SK-N-SH (cell line): ENCODE measurements around the gene WWOX. TPM values are rescaled to one million over a fixed set of nuclear protein-coding genes. Genes with fewer than 3 reads are reported as not detected.

Experiments used
- CTCF ChIA-PET: fragments of 300-600, 350-600 bp; formaldehyde crosslinking; extraction: SDS; loops from one replicate; lab custom pipeline; 2021; lab: Yijun Ruan, JAX
- POLR2A ChIA-PET: fragments of 350-600 bp; sonication (Branson Sonifier 250); formaldehyde crosslinking; extraction: SDS; loops from one replicate; lab custom pipeline; 2020; ENCODE audit warnings: antibody characterized with exemption, inconsistent platforms; lab: Yijun Ruan, JAX
- DNase-seq: peaks from one replicate; pipeline ENCODE4 v3.0.0; 2012
- H2AFZ ChIP-seq: fragments of 200-600 bp; sonication (generic); 2 replicates; pipeline ENCODE4 v1.8.1; 2016; ENCODE audit warnings: antibody characterized with exemption, mild to moderate bottlenecking, low read depth
- H3F3A ChIP-seq: fragments of 200-600 bp; sonication (generic); replicated peaks from 2 replicates; pipeline ENCODE3; 2016; ENCODE audit warnings: antibody characterized with exemption, mild to moderate bottlenecking; ENCODE audit not compliant: insufficient read depth
- H3K27ac ChIP-seq, 2 experiments: fragments of 200-500 bp in 1 of 2; fragments of 200-600 bp in 1 of 2; sonication (Bioruptor generic) in 1 of 2; sonication (generic), shearing (Covaris generic) in 1 of 2; 2 replicates each; pipeline versions ENCODE4 v1.5.1 to v1.6.1; 2014 to 2016; ENCODE audit warnings: low read depth in 2 of 2, inconsistent platforms in 1 of 2, low read length in 1 of 2, mild to moderate bottlenecking in 1 of 2, mixed read lengths in 1 of 2
- H3K27me3 ChIP-seq: fragments of 200-600 bp; sonication (generic), shearing (Covaris generic); 2 replicates; pipeline ENCODE4 v1.6.1; 2016; ENCODE audit warnings: mixed run types; ENCODE audit not compliant: insufficient read depth
- H3K36me3 ChIP-seq, 2 experiments: fragments of 200-500 bp in 1 of 2; fragments of 200-600 bp in 1 of 2; sonication (Bioruptor generic) in 1 of 2; sonication (generic) in 1 of 2; replicated peaks in 1 of 2; 2 replicates each; pipeline versions ENCODE3 to v1.5.1; 2014 to 2016; ENCODE audit warnings: low read length in 1 of 2, mild to moderate bottlenecking in 1 of 2; ENCODE audit not compliant: insufficient read depth in 2 of 2, control insufficient read depth in 1 of 2
- H3K4me1 ChIP-seq, 2 experiments: fragments of 200-500 bp in 1 of 2; fragments of 200-600 bp in 1 of 2; sonication (Bioruptor generic) in 1 of 2; sonication (generic), shearing (Covaris generic) in 1 of 2; 2 replicates each; pipeline versions ENCODE4 v1.5.1 to v1.6.1; 2014 to 2016; ENCODE audit warnings: low read depth in 1 of 2, low read length in 1 of 2, mixed run types in 1 of 2; ENCODE audit not compliant: insufficient read depth in 2 of 2, control insufficient read depth in 1 of 2
- H3K4me2 ChIP-seq: fragments of 200-600 bp; sonication (generic), shearing (Covaris generic); 2 replicates; pipeline ENCODE4 v1.6.1; 2017; ENCODE audit warnings: mixed run types
- H3K4me3 ChIP-seq, 2 experiments: fragments of 200-500 bp in 1 of 2; fragments of 200-600 bp in 1 of 2; sonication (Bioruptor generic) in 1 of 2; sonication (generic), shearing (Covaris generic) in 1 of 2; 2 replicates each; pipeline versions ENCODE4 v1.5.1 to v1.8.1; 2014 to 2016; ENCODE audit warnings: low read depth in 2 of 2, inconsistent platforms in 1 of 2, low read length in 1 of 2, mild to moderate bottlenecking in 1 of 2, mixed read lengths in 1 of 2, moderate library complexity in 1 of 2
- H3K79me2 ChIP-seq: fragments of 200-600 bp; sonication (generic); 2 replicates; pipeline ENCODE4 v1.8.1; 2017; ENCODE audit warnings: mild to moderate bottlenecking; ENCODE audit not compliant: insufficient read depth
- H3K9ac ChIP-seq: fragments of 200-600 bp; sonication (generic); 2 replicates; pipeline ENCODE4 v1.6.1; 2017; ENCODE audit warnings: mixed run types
- H3K9me2 ChIP-seq: fragments of 200-600 bp; sonication (generic); 2 replicates; pipeline ENCODE4 v1.6.1; 2017; ENCODE audit warnings: mixed run types
- H3K9me3 ChIP-seq: fragments of 200-600 bp; sonication (generic); 2 replicates; pipeline ENCODE4 v1.6.1; 2017; ENCODE audit warnings: mixed run types, mild to moderate bottlenecking, moderate library complexity
- H4K20me1 ChIP-seq: fragments of 200-600 bp; sonication (generic); 2 replicates; pipeline ENCODE4 v1.6.1; 2017; ENCODE audit warnings: mild to moderate bottlenecking, mixed run types; ENCODE audit not compliant: insufficient read depth
- CHD2 ChIP-seq: fragments of 150-350 bp; IDR thresholded peaks from 2 replicates; pipeline ENCODE4 v1.6.1; 2018; ENCODE audit warnings: low read length; ENCODE audit not compliant: partially characterized antibody
- CTCF ChIP-seq: fragments of 200-600 bp; sonication (generic); IDR thresholded peaks from 2 replicates; pipeline ENCODE4 v1.6.1; 2017; ENCODE audit warnings: antibody characterized with exemption, mild to moderate bottlenecking, moderate library complexity
- EP300 ChIP-seq, 2 experiments: IDR thresholded peaks; 2 replicates each; pipeline versions ENCODE4 v1.4.0 to v1.6.1; 2012; ENCODE audit warnings: borderline replicate concordance in 1 of 2, low read depth in 1 of 2, low read length in 1 of 2
- FOSL2 ChIP-seq: IDR thresholded peaks from 2 replicates; pipeline ENCODE4 v1.4.0; 2012; ENCODE audit warnings: low read depth, mild to moderate bottlenecking, moderate library complexity, borderline replicate concordance
- FOXJ3 ChIP-seq: sonication (generic); formaldehyde crosslinking; IDR thresholded peaks from 2 replicates; pipeline ENCODE4 v1.5.1; 2020; ENCODE audit warnings: mild to moderate bottlenecking, missing genetic modification reagents
- FOXM1 ChIP-seq: IDR thresholded peaks from 2 replicates; pipeline ENCODE4 v1.4.0; 2012; ENCODE audit warnings: low read depth, mild to moderate bottlenecking
- GABPA ChIP-seq: IDR thresholded peaks from 2 replicates; pipeline ENCODE4 v1.4.0; 2012; ENCODE audit warnings: low read depth, mild to moderate bottlenecking
- GATA2 ChIP-seq: sonication (generic); formaldehyde crosslinking; IDR thresholded peaks from 2 replicates; pipeline ENCODE4 v1.5.0; 2020; ENCODE audit warnings: mild to moderate bottlenecking, missing genetic modification reagents
- JUND ChIP-seq: IDR thresholded peaks from 2 replicates; pipeline ENCODE4 v1.4.0; 2012
- POLR2AphosphoS5 ChIP-seq: IDR thresholded peaks from 2 replicates; pipeline ENCODE4 v1.6.1; 2012; ENCODE audit warnings: low read depth, low read length
- RAD21 ChIP-seq: IDR thresholded peaks from 2 replicates; pipeline ENCODE4 v1.6.1; 2012; ENCODE audit warnings: mild to moderate bottlenecking, low read length
- RCOR1 ChIP-seq: fragments of 150-350 bp; IDR thresholded peaks from 2 replicates; pipeline ENCODE4 v1.6.1; 2017; ENCODE audit warnings: antibody characterized with exemption, low read length
- RFX5 ChIP-seq: IDR thresholded peaks from 2 replicates; pipeline ENCODE4 v1.6.1; 2012; ENCODE audit warnings: mild to moderate bottlenecking, improper control_type of control experiment, low read length
- TEAD4 ChIP-seq: IDR thresholded peaks from 2 replicates; pipeline ENCODE4 v1.4.0; 2012; ENCODE audit warnings: mild to moderate bottlenecking, borderline replicate concordance; ENCODE audit not compliant: insufficient read depth
- USF1 ChIP-seq: IDR thresholded peaks from 2 replicates; pipeline ENCODE4 v1.4.0; 2012; ENCODE audit warnings: low read depth, borderline replicate concordance
- YY1 ChIP-seq: IDR thresholded peaks from 2 replicates; pipeline ENCODE4 v1.4.0; 2012; ENCODE audit warnings: low read depth, mild to moderate bottlenecking
- WGBS: methylation state at CpG from one replicate; pipeline ENCODE4 v1.1.6; 2017; ENCODE audit warnings: low lambda C conversion rate; 5-methylcytosine and 5-hydroxymethylcytosine counted together
- polyA plus RNA-seq, 3 experiments: library from polyadenylated mRNA; depleted of rRNA; stranded (reverse); fragments of >200 nt; gene quantifications; 2 replicates each; pipeline ENCODE4 v1.2.3, GENCODE V29; 2012
- TF ChIP-seq, protein P1 (sequence below): IDR thresholded peaks from 2 replicates; pipeline ENCODE4 v1.6.1; 2012; ENCODE audit warnings: mild to moderate bottlenecking, low read depth, low read length, moderate library complexity
- TF ChIP-seq, protein P2 (sequence below): IDR thresholded peaks from 2 replicates; pipeline ENCODE4; 2012
- TF ChIP-seq, protein P3 (sequence below): IDR thresholded peaks from 2 replicates; pipeline ENCODE4 v1.4.0; 2012; ENCODE audit warnings: low read depth

Gene WWOX
- polyA plus RNA-seq, 1 of the 3 experiments (the other 2 are of a cell fraction), result 10.8 TPM

- Histone ChIP-seq H3K9me3 (no peaks in the 10 kb centered on the region), H3K4me2 (no peak overlapping the region), H3K36me3 (no peaks in the 10 kb centered on the region), H3K4me3 (no peak overlapping the region), H3K79me2 (no peaks in the 10 kb centered on the region), H3K4me1 (no peaks in the 10 kb centered on the region; a peak in 1 of 4 replicates), H3K9me2 (no peaks in the 10 kb centered on the region), H4K20me1 (no peaks in the 10 kb centered on the region), H3F3A (no peaks in the 10 kb centered on the region)
- ChIA-PET CTCF (interaction anchor here (1.8 to 2.4 kb wide), 2 partner anchors 11 kb away, joined by 9 to 10 read pairs; no protein-coding TSS in a partner anchor), POLR2A (no interaction called here)
- TF ChIP-seq FOSL2, result no peak
- TF ChIP-seq USF1, result no peak
- TF ChIP-seq FOXJ3 (CRISPR knock-in tag), result no peak
- TF ChIP-seq CTCF, result no peak
- TF ChIP-seq, protein P1, sequence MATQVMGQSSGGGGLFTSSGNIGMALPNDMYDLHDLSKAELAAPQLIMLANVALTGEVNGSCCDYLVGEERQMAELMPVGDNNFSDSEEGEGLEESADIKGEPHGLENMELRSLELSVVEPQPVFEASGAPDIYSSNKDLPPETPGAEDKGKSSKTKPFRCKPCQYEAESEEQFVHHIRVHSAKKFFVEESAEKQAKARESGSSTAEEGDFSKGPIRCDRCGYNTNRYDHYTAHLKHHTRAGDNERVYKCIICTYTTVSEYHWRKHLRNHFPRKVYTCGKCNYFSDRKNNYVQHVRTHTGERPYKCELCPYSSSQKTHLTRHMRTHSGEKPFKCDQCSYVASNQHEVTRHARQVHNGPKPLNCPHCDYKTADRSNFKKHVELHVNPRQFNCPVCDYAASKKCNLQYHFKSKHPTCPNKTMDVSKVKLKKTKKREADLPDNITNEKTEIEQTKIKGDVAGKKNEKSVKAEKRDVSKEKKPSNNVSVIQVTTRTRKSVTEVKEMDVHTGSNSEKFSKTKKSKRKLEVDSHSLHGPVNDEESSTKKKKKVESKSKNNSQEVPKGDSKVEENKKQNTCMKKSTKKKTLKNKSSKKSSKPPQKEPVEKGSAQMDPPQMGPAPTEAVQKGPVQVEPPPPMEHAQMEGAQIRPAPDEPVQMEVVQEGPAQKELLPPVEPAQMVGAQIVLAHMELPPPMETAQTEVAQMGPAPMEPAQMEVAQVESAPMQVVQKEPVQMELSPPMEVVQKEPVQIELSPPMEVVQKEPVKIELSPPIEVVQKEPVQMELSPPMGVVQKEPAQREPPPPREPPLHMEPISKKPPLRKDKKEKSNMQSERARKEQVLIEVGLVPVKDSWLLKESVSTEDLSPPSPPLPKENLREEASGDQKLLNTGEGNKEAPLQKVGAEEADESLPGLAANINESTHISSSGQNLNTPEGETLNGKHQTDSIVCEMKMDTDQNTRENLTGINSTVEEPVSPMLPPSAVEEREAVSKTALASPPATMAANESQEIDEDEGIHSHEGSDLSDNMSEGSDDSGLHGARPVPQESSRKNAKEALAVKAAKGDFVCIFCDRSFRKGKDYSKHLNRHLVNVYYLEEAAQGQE, result no peak
- no peak for TF ChIP-seq TEAD4
- TF ChIP-seq, protein P2, sequence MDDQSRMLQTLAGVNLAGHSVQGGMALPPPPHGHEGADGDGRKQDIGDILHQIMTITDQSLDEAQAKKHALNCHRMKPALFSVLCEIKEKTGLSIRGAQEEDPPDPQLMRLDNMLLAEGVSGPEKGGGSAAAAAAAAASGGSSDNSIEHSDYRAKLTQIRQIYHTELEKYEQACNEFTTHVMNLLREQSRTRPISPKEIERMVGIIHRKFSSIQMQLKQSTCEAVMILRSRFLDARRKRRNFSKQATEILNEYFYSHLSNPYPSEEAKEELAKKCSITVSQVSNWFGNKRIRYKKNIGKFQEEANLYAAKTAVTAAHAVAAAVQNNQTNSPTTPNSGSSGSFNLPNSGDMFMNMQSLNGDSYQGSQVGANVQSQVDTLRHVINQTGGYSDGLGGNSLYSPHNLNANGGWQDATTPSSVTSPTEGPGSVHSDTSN, result no peak
- TF ChIP-seq, all 33 proteins: peak for 0
- Histone ChIP-seq H3K9ac (no peak overlapping the region), H2AFZ (no peak overlapping the region), H3K27ac (no peak overlapping the region), H3K27me3 (no peaks in the 10 kb centered on the region)
- 75% methylated on average over 6 of the region's 6 CpGs for WGBS
- DNase-seq, result no peak
Observed at GRCh38 chr16:78448658-78449271, 349.3 kb downstream of the WWOX start.

GRCh38 chr16:78450255-78450654, 350.8 kb downstream of the WWOX start:
- Histone ChIP-seq H3K4me2 (no peak overlapping the region), H3K27ac (no peak overlapping the region), H3K9ac (no peak overlapping the region), H3K9me2 (no peaks in the 10 kb centered on the region), H3K4me3 (no peak overlapping the region), H4K20me1 (no peaks in the 10 kb centered on the region), H3K36me3 (no peaks in the 10 kb centered on the region), H3K79me2 (no peaks in the 10 kb centered on the region), H3K27me3 (no peaks in the 10 kb centered on the region), H3K4me1 (no peaks in the 10 kb centered on the region; a peak in 1 of 4 replicates), H3K9me3 (no peaks in the 10 kb centered on the region), H3F3A (no peaks in the 10 kb centered on the region), H2AFZ (no peak overlapping the region)
- DNase-seq, result no peak
- ChIA-PET POLR2A (no interaction called here), CTCF (interaction anchor here (1.0 to 2.4 kb wide), 2 partner anchors 13 to 14 kb away, joined by 6 to 9 read pairs; no protein-coding TSS in a partner anchor)
- WGBS, result 69% methylated on average over 2 of the region's 2 CpGs
- no peak for TF ChIP-seq RCOR1
- no peak for TF ChIP-seq EP300 (IDR thresholded peaks at IDR 0.05; ENCODE audit: borderline replicate concordance in 1 of 2, low read depth in 1 of 2, low read length in 1 of 2)
- no peak for TF ChIP-seq GATA2 (CRISPR knock-in tag)
- TF ChIP-seq YY1, result no peak
- no peak for TF ChIP-seq GABPA
- TF ChIP-seq RAD21, result no peak
- no peak for TF ChIP-seq RFX5
- TF ChIP-seq JUND, result no peak
- TF ChIP-seq, protein P3, sequence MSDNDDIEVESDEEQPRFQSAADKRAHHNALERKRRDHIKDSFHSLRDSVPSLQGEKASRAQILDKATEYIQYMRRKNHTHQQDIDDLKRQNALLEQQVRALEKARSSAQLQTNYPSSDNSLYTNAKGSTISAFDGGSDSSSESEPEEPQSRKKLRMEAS, result no peak
- no peak for TF ChIP-seq FOXM1
- TF ChIP-seq TEAD4, result no peak
- no peak for TF ChIP-seq POLR2AphosphoS5
- TF ChIP-seq, protein P2, result no peak
- TF ChIP-seq CHD2, result no peak
